Loucy (cell line): ENCODE measurements around the gene TAF4.

Experiments used
- H2AFZ ChIP-seq: fragments of 200-600 bp; sonication (generic); 2 replicates; pipeline ENCODE4 v1.6.0; 2016; ENCODE audit warnings: antibody characterized with exemption, mild to moderate bottlenecking, low read length, moderate library complexity
- H3F3A ChIP-seq: fragments of 200-600 bp; 2 replicates; pipeline ENCODE4 v1.6.0; 2016; ENCODE audit warnings: antibody characterized with exemption, low read depth, mild to moderate bottlenecking
- H3K27me3 ChIP-seq: fragments of 200-600 bp; sonication (generic); 2 replicates; pipeline ENCODE4 v1.6.1; 2014; ENCODE audit warnings: low read length, mild to moderate bottlenecking; ENCODE audit not compliant: insufficient read depth, poor library complexity, severe bottlenecking
- H3K36me3 ChIP-seq: fragments of 200-600 bp; sonication (generic); 2 replicates; pipeline ENCODE4 v1.6.1; 2016; ENCODE audit warnings: low read length; ENCODE audit not compliant: insufficient read depth
- H3K4me1 ChIP-seq: fragments of 200-600 bp; sonication (generic); 2 replicates; pipeline ENCODE4 v1.5.1; 2014; ENCODE audit warnings: low read length, mild to moderate bottlenecking; ENCODE audit not compliant: insufficient read depth, poor library complexity, severe bottlenecking
- H3K4me2 ChIP-seq: fragments of 200-600 bp; sonication (generic); 2 replicates; pipeline ENCODE4 v1.6.0; 2014; ENCODE audit warnings: antibody characterized with exemption, low read length, low read depth, mild to moderate bottlenecking; ENCODE audit not compliant: poor library complexity, severe bottlenecking
- H3K4me3 ChIP-seq: fragments of 200-600 bp; sonication (generic); 2 replicates; pipeline ENCODE4 v1.5.1; 2014; ENCODE audit warnings: low read length, mild to moderate bottlenecking, mixed read lengths; ENCODE audit not compliant: poor library complexity, severe bottlenecking
- H3K79me2 ChIP-seq: fragments of 200-600 bp; sonication (generic); 2 replicates; pipeline ENCODE4 v1.6.1; 2014; ENCODE audit warnings: low read length; ENCODE audit not compliant: insufficient read depth
- H3K9ac ChIP-seq: fragments of 200-600 bp; sonication (generic); 2 replicates; pipeline ENCODE4 v1.6.0; 2014; ENCODE audit warnings: mild to moderate bottlenecking, low read depth, low read length, moderate library complexity; ENCODE audit not compliant: poor library complexity, severe bottlenecking
- H3K9me2 ChIP-seq: fragments of 200-600 bp; sonication (generic); replicated peaks from 2 replicates; pipeline ENCODE4 v1.6.1; 2016; ENCODE audit warnings: low read depth, low read length, mixed read lengths
- H3K9me3 ChIP-seq: fragments of 200-600 bp; sonication (generic); 2 replicates; pipeline ENCODE4 v1.6.1; 2014; ENCODE audit warnings: mild to moderate bottlenecking, antibody characterized with exemption, low read length, low read depth; ENCODE audit not compliant: insufficient read depth
- H4K20me1 ChIP-seq: fragments of 200-600 bp; sonication (generic); 2 replicates; pipeline ENCODE4 v1.6.0; 2014; ENCODE audit warnings: antibody characterized with exemption, low read length, mild to moderate bottlenecking; ENCODE audit not compliant: insufficient read depth, poor library complexity, severe bottlenecking
- EZH2phosphoT487 ChIP-seq: fragments of 200-600 bp; IDR thresholded peaks from 2 replicates; pipeline ENCODE4 v1.6.1; 2018; ENCODE audit warnings: antibody characterized with exemption, mild to moderate bottlenecking, moderate library complexity, borderline replicate concordance
- TF ChIP-seq, protein P1 (sequence below): fragments of 200-600 bp; sonication (generic); conservative IDR thresholded peaks from 2 replicates; pipeline ENCODE4 v1.5.1; 2014; ENCODE audit warnings: mild to moderate bottlenecking, antibody characterized with exemption, low read length

Gene TAF4

DNA sequence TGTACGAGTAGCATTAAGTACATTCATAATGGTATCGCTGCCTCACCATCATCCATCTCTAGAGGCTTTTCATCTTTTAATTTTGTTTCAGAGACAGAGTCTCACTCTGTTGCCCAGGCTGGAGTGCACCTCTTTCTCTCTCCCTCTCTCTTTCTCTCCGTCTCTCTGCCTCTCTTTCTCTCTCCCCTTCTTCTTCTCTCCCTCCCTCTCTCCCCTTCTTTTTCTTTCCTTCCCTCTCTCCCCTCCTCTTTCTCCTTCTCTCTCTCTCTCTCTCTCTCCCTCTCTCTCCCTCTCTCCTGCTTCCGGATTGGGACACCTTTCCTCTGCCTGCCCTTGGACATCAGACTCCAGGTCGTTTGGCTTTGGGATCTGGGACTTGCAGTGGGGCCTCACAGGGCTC lies 17.6 kb upstream of the TAF4 start:
- no peaks in the 10 kb centered on the region for H3K4me1 ChIP-seq
- TF ChIP-seq, protein P1, sequence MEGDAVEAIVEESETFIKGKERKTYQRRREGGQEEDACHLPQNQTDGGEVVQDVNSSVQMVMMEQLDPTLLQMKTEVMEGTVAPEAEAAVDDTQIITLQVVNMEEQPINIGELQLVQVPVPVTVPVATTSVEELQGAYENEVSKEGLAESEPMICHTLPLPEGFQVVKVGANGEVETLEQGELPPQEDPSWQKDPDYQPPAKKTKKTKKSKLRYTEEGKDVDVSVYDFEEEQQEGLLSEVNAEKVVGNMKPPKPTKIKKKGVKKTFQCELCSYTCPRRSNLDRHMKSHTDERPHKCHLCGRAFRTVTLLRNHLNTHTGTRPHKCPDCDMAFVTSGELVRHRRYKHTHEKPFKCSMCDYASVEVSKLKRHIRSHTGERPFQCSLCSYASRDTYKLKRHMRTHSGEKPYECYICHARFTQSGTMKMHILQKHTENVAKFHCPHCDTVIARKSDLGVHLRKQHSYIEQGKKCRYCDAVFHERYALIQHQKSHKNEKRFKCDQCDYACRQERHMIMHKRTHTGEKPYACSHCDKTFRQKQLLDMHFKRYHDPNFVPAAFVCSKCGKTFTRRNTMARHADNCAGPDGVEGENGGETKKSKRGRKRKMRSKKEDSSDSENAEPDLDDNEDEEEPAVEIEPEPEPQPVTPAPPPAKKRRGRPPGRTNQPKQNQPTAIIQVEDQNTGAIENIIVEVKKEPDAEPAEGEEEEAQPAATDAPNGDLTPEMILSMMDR, result no peak
- no peak for TF ChIP-seq EZH2phosphoT487
- H3K9ac ChIP-seq, result no peak overlapping the region
- H3F3A ChIP-seq, result no peaks in the 10 kb centered on the region
- H3K4me2 ChIP-seq, result no peak overlapping the region
- H3K4me3 ChIP-seq, result no peak overlapping the region
- no peaks in the 10 kb centered on the region for H3K9me2 ChIP-seq
- no peaks in the 10 kb centered on the region for H4K20me1 ChIP-seq
- H2AFZ ChIP-seq, result no peak overlapping the region
- no peaks in the 10 kb centered on the region for H3K79me2 ChIP-seq
- H3K36me3 ChIP-seq, result no peaks in the 10 kb centered on the region
- no peaks in the 10 kb centered on the region for H3K9me3 ChIP-seq
- no peaks in the 10 kb centered on the region for H3K27me3 ChIP-seq

DNA sequence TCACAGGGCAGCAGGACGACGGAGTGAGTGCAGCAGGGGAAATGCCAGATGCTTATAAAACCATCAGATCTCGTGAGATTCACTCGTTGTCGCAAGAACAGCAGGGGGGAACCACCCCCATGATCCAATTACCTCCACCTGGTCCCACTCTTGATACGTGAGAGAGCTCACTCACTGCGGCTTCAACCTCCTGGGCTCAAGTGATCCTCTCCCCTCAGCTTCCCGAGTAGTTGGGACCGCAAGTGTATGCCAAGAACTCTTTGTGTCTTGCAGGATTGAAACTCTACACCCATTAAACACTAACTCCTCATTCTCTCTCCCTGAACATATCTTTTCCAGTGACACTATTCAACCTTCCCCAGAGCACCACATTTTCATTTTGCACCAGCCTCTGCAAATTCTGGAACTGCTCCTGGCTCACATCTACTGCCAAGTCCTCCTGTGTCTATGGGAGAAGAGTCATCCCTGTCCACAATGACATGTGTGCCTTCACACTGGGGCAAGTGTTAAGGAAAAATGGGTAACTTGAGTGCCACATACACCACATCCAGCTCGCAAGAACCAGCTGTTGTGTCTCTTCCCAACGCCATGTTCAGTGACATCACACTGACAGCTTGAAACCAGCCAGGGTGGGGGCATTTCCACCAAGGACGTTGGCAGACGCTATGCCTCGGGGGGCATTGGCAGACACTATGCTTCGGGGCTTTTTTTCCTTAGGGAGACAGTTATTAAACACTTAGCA lies 14.7 kb upstream of the TAF4 start:
- no peak overlapping the region for H3K9ac ChIP-seq
- no peak overlapping the region for H3K4me3 ChIP-seq
- no peaks in the 10 kb centered on the region for H3F3A ChIP-seq
- TF ChIP-seq, protein P1, result no peak
- no peak for TF ChIP-seq EZH2phosphoT487
- no peaks in the 10 kb centered on the region for H3K27me3 ChIP-seq
- H3K9me2 ChIP-seq, result no peaks in the 10 kb centered on the region
- H3K36me3 ChIP-seq, result no peaks in the 10 kb centered on the region
- no peak overlapping the region for H2AFZ ChIP-seq
- no peaks in the 10 kb centered on the region for H3K4me1 ChIP-seq
- H3K79me2 ChIP-seq, result no peaks in the 10 kb centered on the region
- peaks cover 6% of the 10 kb centered on the region; the same call in 1 of the 2 replicates for H3K9me3 ChIP-seq
- no peaks in the 10 kb centered on the region for H4K20me1 ChIP-seq
- no peak overlapping the region for H3K4me2 ChIP-seq

DNA sequence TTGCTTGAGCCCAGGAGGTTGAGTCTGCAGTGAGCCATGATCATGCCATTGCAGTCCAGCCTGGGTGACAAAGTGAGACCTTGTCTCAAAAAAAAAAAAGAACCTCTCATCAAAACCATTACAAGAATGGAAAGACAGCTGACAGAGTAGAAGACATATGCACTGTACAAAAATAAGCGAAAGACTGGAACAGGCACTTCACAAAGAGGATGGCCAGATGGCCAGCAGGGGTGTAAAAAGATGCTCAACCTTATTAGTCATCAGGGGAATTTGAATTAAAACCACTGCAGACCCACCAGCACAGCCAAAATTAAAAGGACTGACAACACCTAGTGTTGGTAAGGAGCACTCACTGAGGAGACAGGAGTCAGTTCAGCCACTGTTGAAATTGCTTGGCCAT lies 13.5 kb upstream of the TAF4 start:
- no peak for TF ChIP-seq EZH2phosphoT487
- TF ChIP-seq, protein P1, result no peak
- no peaks in the 10 kb centered on the region for H3F3A ChIP-seq
- H3K79me2 ChIP-seq, result no peaks in the 10 kb centered on the region
- no peaks in the 10 kb centered on the region for H3K27me3 ChIP-seq
- H2AFZ ChIP-seq, result no peak overlapping the region
- no peaks in the 10 kb centered on the region for H3K9me2 ChIP-seq
- no peaks in the 10 kb centered on the region for H3K4me1 ChIP-seq
- H3K36me3 ChIP-seq, result no peaks in the 10 kb centered on the region
- H4K20me1 ChIP-seq, result no peaks in the 10 kb centered on the region
- no peak overlapping the region for H3K4me3 ChIP-seq
- no peak overlapping the region for H3K4me2 ChIP-seq
- H3K9me3 ChIP-seq, result peaks cover 9% of the 10 kb centered on the region; the same call in 1 of the 2 replicates
- H3K9ac ChIP-seq, result no peak overlapping the region
